GM19351 (cell line): ENCODE measurements around the gene RSU1.

Experiments
- ATAC-seq: cut with Tn5 transposase; IDR thresholded peaks from one replicate; pipeline ENCODE4 v1.9.1; 2021; ENCODE audit warnings: mild to moderate bottlenecking, moderate library complexity; ENCODE audit not compliant: unreplicated experiment

The RSU1 gene

DNA sequence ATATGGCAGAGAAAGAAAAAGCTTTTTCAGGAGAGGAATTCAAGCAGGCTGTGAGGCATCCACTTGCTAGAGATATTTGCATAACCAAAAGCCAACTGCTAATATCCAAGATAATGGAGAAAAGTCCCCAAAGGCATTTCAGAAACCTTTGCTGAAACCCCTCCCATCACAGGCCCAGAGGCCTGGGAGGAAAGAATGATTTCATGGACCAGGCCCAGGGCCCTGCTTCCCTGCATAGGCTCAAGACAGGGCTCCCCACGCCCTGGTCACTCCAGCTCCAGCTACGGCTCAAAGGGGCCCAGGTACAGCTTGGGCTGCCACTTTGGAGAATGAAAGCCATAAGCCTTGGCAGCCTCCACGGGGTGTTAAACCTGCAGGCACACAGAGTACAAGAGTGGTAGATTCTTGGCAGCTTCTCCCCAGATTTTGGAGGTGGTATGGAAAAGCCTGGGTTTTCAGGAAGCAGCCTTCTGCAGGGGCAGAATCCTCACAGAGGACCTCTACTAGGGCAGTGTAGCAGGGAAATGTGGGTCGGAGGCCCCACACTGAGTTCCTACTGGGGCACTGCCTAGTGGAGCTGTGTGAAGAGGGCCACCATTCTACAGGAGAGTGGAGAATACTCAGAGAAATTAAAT is 5.6 kb upstream of the RSU1 start:
- no peak for ATAC-seq

DNA sequence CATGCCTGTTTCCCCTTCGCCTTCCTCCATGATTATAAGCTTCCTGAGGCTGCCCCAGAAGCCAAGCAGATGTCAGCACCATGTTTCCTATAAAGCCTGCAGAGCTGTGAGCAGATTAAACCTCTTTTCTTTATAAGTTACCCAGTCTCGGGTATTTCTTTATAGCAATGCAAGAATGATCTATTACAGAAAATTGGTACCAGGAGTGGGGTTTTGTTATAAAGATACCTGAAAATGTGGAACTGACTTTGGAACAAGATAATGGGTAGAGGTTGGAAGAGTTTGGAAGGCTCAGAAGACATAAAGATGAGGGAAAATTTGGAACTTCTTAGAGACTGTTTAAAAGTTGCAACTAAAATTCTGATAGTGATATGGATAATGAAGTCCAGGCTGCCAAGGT is 4.8 kb upstream of the RSU1 start:
- ATAC-seq: no peak

DNA sequence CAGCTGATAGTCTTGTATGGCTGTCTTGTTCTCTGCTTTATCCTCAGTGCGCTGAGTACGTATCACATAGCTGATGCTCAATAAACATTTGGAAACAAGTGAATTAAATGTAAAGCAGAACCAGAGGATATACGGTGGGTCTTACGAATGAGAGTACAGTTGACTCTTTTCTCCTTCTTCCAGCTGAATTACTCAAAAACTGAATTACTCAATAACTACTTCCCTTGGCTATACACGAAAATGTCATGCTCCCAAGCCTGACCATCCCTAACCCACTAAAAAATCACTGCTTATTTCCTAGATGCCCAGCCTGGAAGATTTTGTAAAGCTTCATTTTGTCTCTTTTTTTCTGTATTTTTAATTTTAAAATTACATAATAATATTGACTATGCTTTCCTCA is 3.2 kb upstream of the RSU1 start:
- no peak for ATAC-seq

DNA sequence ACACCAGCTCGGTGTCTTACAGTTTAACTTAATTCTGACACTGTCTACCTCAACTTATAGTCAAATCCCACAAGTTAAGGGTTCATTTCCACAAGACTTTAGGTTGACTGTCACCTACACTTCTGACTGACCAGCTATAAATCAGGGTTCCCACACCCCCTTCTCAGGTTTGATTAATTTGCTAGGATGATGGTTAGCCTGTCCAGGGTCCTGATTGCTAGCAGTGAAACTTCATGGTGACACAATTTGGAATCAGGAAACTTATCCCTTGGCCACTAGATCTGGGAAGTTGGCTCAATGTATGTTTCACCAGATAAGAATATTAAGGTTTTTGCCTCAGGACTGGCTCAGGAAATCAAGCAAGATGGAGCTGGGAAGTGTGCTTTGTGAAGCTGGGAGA is 2.8 kb upstream of the RSU1 start:
- ATAC-seq: no peak

DNA sequence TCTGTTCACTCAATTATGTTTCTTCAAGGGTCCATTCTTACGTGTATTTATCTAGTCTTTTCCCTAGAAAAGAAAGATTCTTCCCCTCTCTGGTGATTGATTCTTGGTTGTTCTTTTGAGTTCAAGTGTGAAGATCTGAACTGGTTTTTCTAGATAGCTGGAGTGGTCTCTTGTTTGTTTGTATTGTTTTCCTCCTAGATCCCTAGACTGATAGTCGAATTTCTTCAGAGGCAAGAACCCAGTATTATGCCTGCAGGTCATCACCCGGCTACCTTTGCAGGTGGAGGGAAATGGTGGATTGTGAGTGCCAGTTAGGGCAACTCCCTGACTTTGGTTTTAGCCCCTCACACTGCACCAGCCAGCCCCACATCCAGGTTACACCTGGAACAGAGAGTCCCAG is 2.2 kb upstream of the RSU1 start:
- no peak for ATAC-seq

DNA sequence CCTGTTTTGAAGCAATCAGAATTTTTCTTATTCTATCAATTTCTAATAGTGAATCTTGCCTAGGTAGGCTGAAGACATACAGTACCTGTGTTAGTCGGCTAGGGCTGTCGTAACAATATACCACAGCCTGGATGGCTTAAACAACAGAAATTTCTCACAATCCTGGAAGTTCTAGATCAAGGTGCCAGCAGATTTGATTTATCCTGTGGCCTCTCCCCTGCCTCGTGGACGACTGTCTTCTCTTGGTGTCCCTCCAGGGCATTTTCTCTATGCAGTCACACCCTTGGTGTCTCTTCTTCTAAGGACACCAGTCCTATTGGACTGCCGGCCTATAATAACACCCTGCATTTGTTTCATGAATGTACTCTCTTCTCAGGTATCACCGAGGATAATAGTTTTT is 1.8 kb upstream of the RSU1 start:
- ATAC-seq: no peak

DNA sequence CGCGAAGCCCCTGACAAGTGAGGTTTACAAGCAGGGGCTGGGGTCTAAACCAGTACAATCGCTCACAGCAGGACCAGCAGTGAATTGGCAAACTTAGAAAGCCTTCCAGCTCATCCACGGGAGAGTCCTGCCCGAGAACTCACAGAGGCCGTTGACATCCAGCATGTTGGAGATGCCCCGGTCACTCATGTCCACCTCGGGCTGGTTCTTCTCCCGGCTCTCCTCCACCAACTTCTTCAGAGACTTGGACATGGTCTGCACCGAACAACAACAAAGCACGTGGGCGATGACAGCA is 447 bp downstream of the RSU1 start:
- ATAC-seq: no peak

DNA sequence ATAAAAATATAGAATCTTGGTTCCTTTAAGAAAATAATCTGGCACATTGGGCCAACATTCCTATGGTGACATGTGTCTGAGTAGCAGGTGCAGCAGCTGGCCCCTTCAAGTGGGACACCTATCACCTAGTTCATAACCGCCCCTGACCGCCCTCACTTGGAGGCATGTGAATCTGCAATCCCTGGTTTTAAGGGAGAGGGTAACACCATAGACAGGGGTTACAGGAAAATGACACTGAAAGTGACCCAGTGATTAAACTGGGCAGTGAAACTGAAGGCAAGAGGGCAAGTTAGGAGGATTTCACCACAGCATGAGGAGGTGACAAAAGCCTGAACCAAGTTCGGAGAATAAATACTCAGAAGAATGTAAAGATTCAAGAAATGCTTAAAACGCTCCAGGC is 1.1 kb downstream of the RSU1 start:
- no peak for ATAC-seq

DNA sequence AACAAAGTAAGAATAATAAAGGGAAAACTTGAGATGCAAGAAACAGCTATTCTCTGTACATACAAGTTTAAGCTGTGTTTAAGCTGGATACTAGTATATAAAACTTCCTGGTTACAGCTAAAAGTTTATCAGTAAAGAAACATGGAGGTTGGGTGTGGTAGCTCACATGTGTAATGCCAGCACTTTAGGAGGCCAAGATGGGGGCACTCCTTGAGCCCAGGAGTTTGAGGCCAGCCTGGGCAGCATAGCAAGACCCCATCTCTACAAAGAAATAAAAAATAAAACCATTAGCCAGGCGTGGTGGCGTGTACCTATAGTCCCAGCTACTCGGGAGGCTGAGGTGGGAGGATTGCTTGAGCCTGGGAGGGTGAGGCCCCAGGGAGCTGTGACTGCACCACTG is 3.2 kb downstream of the RSU1 start:
- ATAC-seq: no peak

DNA sequence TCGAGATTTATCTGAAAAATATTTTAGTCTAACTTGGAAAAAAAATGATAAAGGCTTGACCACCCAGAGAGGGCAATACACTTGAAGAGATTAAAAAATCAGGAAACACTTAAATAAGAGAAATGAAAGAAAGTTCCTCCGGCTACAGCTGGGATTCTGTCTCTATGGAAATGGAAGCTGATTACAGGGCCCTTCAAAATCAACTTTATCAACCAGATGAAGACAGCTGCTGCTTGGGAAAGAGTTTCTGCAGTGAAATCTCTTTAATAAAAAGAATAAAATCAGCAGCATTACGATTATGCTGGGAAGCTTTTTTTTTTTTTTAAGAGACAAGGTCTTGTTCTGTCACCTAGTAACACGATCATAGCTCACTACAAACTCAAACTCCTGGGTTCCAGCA is 4.5 kb downstream of the RSU1 start:
- no peak for ATAC-seq

DNA sequence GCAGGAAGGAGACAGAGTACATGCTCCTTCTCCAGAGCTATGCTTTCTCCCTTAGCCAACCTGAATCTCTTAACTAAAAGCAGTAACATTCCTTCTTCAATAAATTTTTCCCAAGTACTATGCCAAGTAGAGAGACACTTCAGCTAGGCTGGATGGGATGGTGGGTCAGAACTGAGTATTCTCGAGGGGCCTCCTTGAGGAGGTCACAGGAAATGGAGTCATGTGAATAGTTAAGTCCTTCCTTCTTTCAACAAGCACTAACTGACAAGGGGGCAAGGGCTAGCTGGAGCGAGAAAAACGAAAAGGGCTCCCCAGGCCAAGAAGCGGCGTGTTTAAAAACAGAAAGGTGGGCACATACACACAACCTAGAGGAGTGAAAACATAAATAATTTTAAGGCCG is 5.5 kb downstream of the RSU1 start:
- no peak for ATAC-seq

DNA sequence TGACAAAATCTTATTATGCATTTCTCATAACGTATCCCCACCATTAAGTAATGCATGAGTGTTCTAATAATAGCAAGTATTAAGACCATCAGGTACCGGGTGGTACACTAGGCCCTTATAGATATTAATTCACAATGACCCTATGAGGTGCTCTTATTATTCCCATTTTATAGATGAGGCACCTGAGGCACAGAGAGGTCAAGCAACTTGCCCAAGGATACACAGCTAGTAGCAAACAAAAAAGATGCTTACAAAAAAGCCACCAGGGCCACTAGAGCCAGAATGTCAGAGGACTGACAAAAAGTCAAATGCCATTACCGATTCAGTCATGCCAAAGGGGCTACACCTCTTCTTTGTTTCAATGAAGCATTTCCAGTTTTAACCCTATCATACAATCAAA is 5.9 kb downstream of the RSU1 start:
- ATAC-seq: no peak

DNA sequence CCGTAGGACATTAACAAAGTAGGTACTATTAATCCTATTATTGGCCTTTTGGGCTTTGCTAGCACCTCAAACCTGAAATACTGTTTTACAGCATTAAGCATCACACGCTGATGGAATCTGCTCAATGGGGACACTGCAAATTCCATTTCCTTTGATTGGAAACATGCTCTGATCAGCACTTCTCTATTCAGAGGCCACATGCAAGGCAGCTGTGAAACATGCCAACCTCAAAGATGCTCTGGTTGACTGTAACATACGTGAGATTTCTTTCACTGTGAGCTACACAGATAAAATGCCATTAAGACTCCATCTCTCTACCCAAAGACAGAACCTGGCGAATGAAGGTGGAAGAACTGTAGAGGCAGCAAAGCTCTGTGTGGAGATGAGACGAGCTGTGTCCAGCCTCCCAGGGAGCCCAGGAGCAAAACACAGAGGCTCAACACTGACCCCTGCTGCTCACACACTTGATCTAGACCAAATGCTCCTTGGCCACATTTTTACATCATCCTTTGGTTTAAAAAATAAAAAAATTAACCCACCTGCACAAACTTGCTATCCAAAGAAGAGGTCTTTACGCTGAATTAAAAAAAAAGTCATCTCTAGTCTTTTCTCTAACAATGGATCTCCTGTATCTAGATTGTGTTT is 8.0 kb downstream of the RSU1 start:
- ATAC-seq: peak; percentile 97

DNA sequence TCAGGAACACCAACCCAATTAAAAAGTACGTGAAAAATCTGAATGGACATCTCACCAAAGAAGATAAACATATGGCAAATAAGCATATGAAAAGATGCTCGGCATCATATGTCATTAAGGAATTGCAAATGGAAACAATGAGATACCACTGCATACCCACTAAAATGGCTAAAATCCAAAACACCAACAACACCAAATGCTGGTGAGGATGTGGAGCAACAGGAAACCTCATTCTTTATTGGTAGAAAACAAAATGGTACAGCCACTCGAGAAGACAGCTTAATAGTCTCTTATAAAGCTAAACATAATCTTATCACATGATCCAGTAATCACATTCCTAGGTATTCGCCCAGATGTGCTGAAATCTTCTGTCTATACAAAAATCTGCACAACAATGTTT is 13.1 kb downstream of the RSU1 start:
- ATAC-seq: no peak

DNA sequence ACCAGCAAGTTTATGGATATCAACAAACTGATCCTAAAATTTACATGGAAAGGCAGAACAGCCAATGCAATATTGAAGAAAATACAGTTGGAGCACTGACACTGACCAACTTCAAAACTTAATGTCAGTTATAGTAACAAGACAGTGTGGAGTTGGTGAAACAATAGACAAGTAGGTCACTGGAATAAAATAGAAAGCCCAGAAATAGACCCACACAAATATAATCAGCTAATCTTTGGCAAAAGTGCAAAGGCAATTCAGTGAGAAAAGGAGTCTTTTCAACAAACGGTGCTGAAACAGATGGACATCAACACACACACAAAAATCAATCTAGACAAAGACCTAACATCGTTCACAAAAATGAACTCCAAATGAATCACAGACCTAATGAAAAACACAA is 13.8 kb downstream of the RSU1 start:
- no peak for ATAC-seq

DNA sequence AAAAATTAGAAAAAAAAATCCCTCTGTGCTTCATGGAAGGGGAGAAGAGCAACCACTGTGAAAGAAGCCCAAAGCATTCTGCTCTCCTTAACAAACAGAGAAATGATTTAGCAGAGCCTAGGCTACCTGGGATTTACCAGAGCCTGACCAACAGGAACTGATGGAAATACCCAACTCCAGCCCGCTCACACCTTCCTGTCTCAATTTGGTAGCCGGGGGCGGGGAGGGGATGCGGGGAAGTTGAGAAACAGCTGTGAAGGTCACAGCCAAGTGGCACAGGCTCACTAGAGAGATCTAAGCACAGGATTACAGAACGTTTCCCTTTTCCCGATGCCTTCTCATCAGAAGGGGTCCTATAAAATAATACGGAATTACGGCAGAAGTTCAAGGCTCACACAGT is 17.6 kb downstream of the RSU1 start:
- peak; percentile 78 for ATAC-seq

DNA sequence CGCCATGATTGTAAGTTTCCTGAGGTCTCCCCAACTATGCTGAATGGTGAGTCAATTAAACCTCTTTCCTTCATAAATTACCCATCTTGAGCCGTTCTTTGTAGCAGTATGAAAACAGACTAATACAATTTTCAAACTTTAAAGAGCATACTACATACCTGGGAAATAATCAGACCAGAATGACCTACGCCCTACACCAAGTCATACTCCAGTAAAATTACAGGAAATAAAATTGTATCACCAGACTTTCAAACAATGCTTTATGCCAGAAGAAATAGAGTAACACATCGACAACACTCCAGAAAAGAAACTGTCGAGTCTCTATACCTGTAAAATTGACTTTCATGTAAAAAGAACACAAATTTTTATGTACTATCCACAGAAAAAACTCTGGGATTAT is 18.7 kb downstream of the RSU1 start:
- no peak for ATAC-seq

DNA sequence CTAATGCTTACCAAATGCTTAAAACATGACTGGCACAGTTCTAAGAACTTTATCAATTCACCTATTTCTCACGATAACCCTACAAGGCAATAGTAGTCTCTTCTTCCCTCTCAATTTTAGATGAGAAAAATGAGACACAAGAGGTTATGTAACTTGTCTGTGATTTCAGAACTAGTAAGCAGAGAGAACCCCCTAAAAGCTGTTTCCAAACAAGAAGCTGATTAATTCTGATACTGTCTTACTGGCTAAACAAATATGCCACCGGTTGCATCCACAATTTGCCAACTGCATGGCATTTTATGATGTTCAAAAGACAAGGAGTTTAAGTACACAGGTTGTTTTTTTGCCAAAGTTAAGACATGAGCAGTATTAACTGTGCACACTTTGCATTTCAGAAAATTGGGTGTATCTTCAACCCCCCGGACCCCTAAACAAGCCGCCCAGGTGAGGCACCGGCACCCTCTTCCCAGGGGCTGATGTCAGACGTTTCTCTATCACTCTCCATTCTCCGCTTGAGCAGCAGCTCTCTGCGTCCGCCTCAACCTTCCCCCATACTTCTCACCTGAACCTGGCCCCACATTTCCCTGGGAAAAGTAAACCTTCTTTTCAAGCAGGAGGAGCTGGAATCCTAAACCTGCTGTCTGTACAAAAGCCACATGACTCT is 21.7 kb downstream of the RSU1 start:
- no peak for ATAC-seq

DNA sequence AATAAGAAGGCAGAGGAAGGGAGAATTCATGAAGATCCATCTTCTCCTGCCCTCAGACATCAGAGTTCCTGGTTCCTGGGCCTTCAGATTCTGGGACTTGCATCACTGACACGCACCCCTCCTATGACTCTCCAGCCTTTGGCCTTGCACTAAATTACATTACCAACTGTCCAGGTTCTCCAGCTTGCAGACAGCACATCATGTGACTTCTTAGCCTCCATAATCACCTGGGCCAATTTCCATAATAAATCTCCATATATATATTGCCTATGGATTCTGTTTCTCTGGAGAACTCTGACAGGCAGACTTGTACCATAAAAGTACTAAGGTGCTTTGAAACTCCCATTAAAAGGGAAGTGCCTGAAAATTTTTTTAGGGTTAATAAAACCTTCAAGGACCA is 23.2 kb downstream of the RSU1 start:
- ATAC-seq: no peak

DNA sequence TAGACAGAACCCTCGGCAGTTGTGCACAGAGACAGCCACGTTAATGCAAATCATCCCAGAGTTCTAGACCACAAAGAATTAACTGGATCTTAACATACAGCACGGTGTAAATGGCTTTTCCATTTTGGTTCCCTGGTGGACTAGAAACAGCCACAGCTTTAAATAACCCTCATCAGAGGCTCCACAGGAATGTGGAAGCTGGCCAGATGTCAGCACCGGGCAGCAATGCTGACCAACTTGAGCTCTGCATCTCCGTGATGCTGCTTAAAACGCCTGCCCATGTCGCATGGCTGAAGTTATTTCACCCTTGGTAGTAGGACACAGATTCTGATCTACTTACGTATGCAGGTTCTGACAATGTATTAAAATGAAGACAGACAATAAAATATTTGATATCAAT is 24.5 kb downstream of the RSU1 start:
- ATAC-seq: no peak

DNA sequence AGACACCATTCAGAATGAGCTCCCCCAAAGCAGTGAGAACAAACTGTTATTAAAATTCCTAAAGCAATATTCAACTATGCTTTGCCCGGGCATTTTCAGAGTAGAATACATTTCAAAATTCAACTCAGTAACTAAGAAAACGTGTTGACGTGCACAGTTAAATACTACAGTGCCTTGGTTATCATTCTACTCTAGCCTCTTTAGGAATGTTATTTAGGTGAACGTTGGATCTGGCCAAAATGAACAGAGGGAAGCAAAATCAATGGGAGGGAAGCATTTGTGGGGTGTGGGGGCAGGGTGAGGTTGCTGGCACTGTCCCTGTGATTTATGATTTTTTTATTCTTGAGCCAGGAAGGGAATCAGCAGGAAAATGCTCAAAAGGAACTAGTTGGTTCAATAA is 27.5 kb downstream of the RSU1 start:
- ATAC-seq: no peak

DNA sequence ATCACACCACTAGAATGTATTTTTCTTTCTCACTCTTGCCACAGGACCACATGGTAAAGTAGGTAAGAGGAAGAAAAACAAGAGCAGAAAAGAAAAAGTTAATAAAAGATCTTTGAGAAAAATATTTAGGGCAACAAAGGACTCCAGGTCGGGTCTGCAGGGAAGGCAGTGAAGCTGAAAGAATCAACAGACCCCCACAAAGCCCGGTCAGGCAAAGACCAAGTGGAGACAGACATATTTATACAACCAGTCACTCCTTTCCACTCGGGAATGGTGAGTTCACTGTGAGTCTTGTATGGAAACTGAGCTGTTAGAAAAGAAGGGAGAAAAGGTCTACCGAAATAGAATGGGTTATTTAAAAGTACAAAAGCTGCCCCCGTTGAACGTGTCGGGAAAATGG is 28.0 kb downstream of the RSU1 start:
- no peak for ATAC-seq

DNA sequence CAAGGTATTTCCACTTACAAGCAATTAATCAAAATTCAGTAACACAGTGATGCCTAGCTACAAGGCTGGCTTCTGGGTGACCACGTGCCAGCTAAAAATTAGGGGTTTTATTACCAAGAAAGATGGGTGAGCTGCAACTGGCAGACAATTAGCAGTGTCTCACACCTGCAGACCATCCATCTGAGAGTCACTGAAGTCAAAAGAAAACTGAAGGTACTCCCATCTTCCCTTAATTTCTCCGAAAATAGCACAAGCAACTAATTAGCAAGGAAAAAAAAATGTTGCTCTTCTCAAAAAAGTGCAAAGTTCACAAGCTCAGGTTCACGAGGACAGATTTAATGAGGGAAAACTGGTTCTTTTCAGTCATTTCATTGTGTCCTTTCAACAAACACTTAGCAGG is 28.4 kb downstream of the RSU1 start:
- ATAC-seq: no peak
